Activated CD4-positive, alpha-beta T cell treated with anti-CD3 and anti-CD28 coated beads for 48 hours (primary cell): ENCODE measurements around the gene DMRTA2.
"Not testable (repeated sequence)": the region's sequence is repeated elsewhere in the genome, so short reads cannot be mapped to it uniquely, and the experiment has no call there.

ENCODE experiments used
- DNase-seq: peaks from one replicate; pipeline ENCODE4 v3.0.0-alpha.2; 2020

Gene DMRTA2

DNA sequence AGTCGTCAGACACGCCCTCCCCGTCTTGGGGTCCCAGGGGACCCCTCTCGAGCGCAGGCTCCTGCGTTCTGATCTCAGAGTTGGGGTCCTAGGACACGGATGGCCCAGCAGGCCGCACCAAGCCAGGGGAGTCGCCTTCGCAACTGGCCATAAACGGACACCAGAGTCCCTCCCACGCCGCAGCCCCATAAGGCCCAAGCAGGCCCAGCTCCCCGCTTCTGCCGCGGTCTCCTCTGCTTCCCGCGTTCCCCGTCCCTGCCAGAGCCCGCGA is 633 bp downstream of the DMRTA2 start:
- DNase-seq = no peak

GRCh38 chr1:50421768-50422674 is 1.2 kb downstream of the DMRTA2 start:
- no peak for DNase-seq

- DNase-seq = no peak
Measured at GRCh38 chr1:50421366-50421748, 1.9 kb downstream of the DMRTA2 start.

GRCh38 chr1:50420689-50421365 is 2.4 kb downstream of the DMRTA2 start:
- peak; percentile 52 for DNase-seq

- DNase-seq = no peak
Measured at GRCh38 chr1:50419907-50420677, 3.2 kb downstream of the DMRTA2 start.

DNA sequence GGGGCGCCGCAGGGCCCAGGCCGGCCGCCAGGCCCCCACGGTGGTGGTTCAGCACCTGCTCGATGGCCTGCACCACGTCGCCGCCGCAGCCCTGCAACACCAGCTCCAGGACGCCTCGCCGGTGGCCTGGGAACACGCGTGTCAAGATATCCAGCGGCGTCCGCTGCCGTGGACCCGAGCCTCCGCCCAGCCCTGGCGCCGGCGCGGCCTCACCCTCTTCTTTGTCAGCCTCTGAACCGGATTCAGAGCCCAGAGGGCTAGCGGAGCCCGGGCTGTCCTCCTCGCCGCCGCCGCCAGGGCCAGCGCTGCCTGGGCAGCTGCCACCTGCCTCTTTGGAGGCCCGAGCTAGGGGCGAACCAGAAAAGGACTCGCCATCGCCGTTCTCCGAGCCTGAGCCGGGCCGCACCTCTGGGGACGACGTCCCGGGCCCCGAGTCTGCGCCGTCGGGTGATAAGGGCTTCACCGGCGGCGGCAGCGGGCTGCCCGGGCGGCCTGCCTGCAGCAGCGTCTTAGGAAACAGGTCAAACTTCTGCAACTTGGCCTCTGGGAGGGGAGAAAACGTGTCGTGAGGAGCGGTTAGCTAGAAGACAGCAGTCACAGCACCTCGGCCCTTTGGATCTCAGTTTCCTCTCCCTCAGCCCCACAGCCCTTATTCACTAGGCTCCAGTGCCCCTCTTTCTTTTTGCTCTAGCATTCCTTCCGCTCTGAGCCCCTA is 3.9 kb downstream of the DMRTA2 start:
- peak; percentile 30 for DNase-seq

GRCh38 chr1:50418600-50419109 is 4.6 kb downstream of the DMRTA2 start:
- no peak for DNase-seq

DNA sequence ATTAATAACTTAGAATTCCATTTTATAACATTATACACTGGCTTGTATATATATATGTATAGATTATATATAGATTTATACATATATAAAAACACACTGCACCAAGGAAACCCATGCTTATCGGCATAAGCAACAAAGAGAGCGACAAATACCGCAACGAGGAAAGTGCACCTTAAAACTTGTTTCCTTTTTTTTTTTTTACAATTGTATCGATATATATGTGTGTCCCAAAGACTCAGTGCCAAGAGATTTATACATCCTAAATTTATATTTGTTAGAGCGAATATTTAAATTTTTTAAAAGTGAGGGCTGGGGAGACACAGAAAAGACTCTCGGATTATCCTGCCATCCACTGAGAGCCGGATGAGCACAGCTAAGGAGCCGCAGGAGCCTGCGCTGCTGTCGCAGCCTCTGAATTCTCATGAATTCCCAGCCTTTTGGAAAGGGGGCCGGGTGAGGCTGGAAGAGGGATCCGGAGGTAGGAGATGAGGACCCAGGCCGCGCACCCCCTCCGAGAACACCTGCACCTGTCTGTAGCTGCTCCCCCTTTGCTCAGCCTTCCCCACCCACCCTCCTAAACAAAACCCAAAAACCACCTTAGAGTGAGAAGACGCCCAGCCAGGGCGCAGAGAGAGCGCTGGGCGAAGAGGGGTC is 5.2 kb downstream of the DMRTA2 start:
- DNase-seq = no peak

DNA sequence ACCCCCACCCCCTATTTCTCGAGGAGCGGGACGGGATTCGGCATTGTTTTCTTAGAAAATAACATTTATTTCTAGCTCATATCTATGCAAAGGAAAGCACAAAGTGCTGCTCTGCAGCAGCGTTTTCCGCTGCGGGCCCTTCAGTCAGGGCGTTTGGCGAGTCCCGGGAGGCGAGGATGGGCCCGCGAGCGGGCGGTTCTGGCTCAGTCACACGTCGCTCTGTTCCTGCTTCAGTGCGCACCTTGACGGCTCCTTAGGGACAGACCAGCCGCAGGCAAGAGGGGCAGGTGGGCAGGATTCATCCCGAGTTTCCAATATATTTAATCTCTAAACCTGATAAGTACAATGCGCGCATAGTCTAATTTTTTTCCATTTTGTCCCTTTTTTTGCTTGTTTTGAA is 5.7 kb downstream of the DMRTA2 start:
- peak; percentile 34 for DNase-seq

- no peak for DNase-seq
Measured at GRCh38 chr1:50416553-50417453, 6.4 kb downstream of the DMRTA2 start.

- DNase-seq = no peak
Measured at GRCh38 chr1:50416150-50416527, 7.1 kb downstream of the DMRTA2 start.

- no peak for DNase-seq
Measured at GRCh38 chr1:50415235-50416149, 7.8 kb downstream of the DMRTA2 start.

DNA sequence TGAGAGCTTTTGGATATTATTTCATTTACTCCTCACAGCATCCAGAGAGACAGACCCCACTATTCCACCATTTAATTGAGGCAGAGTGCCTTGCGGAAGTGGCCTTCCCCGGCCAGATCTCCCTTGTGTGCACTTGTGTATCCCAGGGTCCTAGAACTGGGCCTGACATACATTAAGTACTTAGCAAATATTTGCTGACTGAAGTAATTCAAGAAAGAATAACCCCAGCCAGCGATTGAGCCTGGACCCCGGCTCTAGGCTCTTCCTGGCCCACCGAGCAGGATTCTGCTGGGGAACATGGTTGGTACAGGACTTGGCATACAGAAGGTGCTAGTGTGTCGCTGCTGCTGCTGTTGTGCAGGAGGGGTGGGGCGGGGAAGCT is 8.4 kb downstream of the DMRTA2 start:
- DNase-seq = no peak

- DNase-seq = no peak
Measured at GRCh38 chr1:50412813-50413476, 10.3 kb downstream of the DMRTA2 start.

DNA sequence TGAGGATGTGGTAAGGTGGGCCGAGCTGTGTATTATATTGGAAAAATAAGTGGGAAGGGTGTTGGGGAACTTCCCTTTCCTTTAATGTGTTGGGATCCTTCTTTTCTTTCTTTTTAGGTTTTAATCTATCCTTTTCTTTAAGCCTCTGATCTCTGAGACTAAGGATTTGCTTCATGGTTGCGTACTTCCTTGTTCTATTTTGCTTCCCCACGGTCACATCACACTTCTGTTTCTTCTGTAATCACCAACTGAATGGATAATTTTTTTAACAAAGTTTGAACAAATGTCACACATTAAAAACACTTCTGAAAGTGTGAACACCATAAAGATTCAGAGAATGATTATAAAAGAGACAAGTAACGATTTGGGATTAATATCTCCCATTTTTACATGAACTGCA is 17.4 kb downstream of the DMRTA2 start:
- DNase-seq = no peak

GRCh38 chr1:50393522-50394120 is 29.6 kb downstream of the DMRTA2 start:
- no peak for DNase-seq

- not testable (repeated sequence) for DNase-seq
Measured at GRCh38 chr1:50381551-50381950, 41.7 kb downstream of the DMRTA2 start.

DNA sequence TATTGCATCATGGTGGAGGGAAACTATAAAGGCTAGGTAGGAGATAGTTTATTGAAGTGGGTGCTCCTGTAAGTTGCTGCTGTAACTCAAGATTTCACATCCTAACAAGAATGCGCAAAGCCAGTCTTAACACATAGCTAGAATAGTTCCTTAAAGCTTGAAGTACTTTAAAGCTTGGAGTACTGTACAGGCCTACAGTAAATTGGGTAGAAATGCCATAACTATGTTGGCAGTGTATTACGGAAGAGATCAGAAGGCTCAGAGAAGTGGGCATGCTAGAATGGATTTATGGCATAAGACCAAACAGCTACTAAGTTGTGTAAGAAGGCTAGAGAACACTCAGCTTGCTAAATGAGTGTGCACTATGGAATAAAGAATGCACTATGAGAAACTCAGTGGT is 44.5 kb downstream of the DMRTA2 start:
- no peak for DNase-seq

- DNase-seq = no peak
Measured at GRCh38 chr1:50373532-50373931, 49.7 kb downstream of the DMRTA2 start.
